ENCODE data around the gene BCAS3.
A peak's percentile ranks its signal among the peaks of the same experiment; 100 is the strongest.

The BCAS3 gene

GRCh38 chr17:60910415-60910814, 232.8 kb downstream of the BCAS3 start:
- Histone ChIP-seq H2AFZ (ENCODE audit: insufficient read depth, low read length, poor library complexity) (no peak overlapping the region), H3K18ac (ENCODE audit: low read length) (no peak overlapping the region), H3K4ac (ENCODE audit: low read depth, low read length) (no peak overlapping the region), H3K27ac (ENCODE audit: low read depth, low read length) (no peak overlapping the region), H3K79me2 (ENCODE audit: control insufficient read depth, insufficient read depth, low read length, poor library complexity) (no peaks in the 10 kb centered on the region), H3K9ac (ENCODE audit: low read length) (no peak overlapping the region), H3K4me1 (ENCODE audit: control insufficient read depth in 1 of 2, insufficient read depth in 2 of 2, low read length in 2 of 2) (no peaks in the 10 kb centered on the region), H4K8ac (ENCODE audit: low read depth, low read length) (no peak overlapping the region), H2AK5ac (ENCODE audit: low read length) (no peak overlapping the region), H3K4me2 (ENCODE audit: low read length) (no peak overlapping the region), H3K9me3 (ENCODE audit: insufficient read depth, low read depth, low read length) (no peaks in the 10 kb centered on the region), H3K23ac (ENCODE audit: low read length) (no peak overlapping the region), H4K12ac (ENCODE audit: low read depth, low read length) (no peak overlapping the region), H3K27me3 (ENCODE audit: insufficient read depth, low read length) (no peaks in the 10 kb centered on the region), H3K4me3 (ENCODE audit: low read depth, low read length) (no peak overlapping the region), H3K14ac (ENCODE audit: low read length) (no peak overlapping the region), H3K79me1 (ENCODE audit: low read length) (no peaks in the 10 kb centered on the region), H2BK120ac (ENCODE audit: insufficient read depth, low read length, poor library complexity) (no peak overlapping the region), H3K36me3 (ENCODE audit: control insufficient read depth in 1 of 2, insufficient read depth in 2 of 2, low read length in 2 of 2) (no peaks in the 10 kb centered on the region), H4K91ac (ENCODE audit: low read depth, low read length) (no peak overlapping the region), H2BK12ac (ENCODE audit: low read length) (no peak overlapping the region), H2BK5ac (ENCODE audit: low read depth, low read length, poor library complexity) (no peak overlapping the region)
- no CpG with 5 or more reads among the region's 6 CpGs for WGBS (ENCODE audit: extremely low coverage, insufficient coverage, insufficient read length)
- DNase-seq: peak; percentile 11 to 54

DNA sequence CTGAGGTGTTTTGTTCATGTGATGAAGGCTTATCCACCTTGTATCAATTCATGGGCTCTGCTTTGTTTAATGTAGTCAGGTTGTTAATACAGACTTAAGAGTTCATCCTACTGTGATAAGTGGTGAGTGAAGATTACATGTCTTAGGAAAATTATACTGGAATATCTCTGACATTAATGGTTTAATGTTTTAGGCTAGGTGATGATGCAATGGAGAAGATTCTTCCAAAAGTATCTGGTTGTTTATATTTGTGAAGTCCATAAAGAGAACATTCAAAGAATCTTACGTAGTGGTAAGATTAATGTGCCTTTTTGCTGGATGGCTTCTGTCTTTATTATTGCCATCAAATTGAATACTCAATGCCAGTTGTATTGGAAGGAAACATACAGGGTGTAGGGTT, 236.4 kb downstream of the BCAS3 start:
- Histone ChIP-seq H3K27ac (ENCODE audit: low read depth, low read length) (no peak overlapping the region), H3K9ac (ENCODE audit: low read length) (no peak overlapping the region), H4K91ac (ENCODE audit: low read depth, low read length) (no peak overlapping the region), H4K8ac (ENCODE audit: low read depth, low read length) (no peak overlapping the region), H2AK5ac (ENCODE audit: low read length) (no peak overlapping the region), H4K12ac (ENCODE audit: low read depth, low read length) (no peak overlapping the region), H3K79me1 (ENCODE audit: low read length) (no peaks in the 10 kb centered on the region), H3K4me2 (ENCODE audit: low read length) (no peak overlapping the region), H2BK120ac (ENCODE audit: insufficient read depth, low read length, poor library complexity) (no peak overlapping the region), H3K4me3 (ENCODE audit: low read depth, low read length) (no peak overlapping the region), H3K18ac (ENCODE audit: low read length) (no peak overlapping the region), H2AFZ (ENCODE audit: insufficient read depth, low read length, poor library complexity) (no peak overlapping the region), H3K4me1 (ENCODE audit: control insufficient read depth in 1 of 2, insufficient read depth in 2 of 2, low read length in 2 of 2) (no peaks in the 10 kb centered on the region), H2BK5ac (ENCODE audit: low read depth, low read length, poor library complexity) (no peak overlapping the region), H3K23ac (ENCODE audit: low read length) (no peak overlapping the region), H3K4ac (ENCODE audit: low read depth, low read length) (no peak overlapping the region), H3K14ac (ENCODE audit: low read length) (no peak overlapping the region), H3K9me3 (ENCODE audit: insufficient read depth, low read depth, low read length) (no peaks in the 10 kb centered on the region), H3K36me3 (ENCODE audit: control insufficient read depth in 1 of 2, insufficient read depth in 2 of 2, low read length in 2 of 2) (no peaks in the 10 kb centered on the region), H2BK12ac (ENCODE audit: low read length) (no peak overlapping the region), H3K27me3 (ENCODE audit: insufficient read depth, low read length) (no peaks in the 10 kb centered on the region), H3K79me2 (ENCODE audit: control insufficient read depth, insufficient read depth, low read length, poor library complexity) (no peaks in the 10 kb centered on the region)
- WGBS (ENCODE audit: extremely low coverage, insufficient coverage, insufficient read length): no CpG with 5 or more reads among the region's 1 CpG
- no peak for DNase-seq

GRCh38 chr17:60916043-60916442, 238.4 kb downstream of the BCAS3 start:
- H3K79me2 ChIP-seq (ENCODE audit: control insufficient read depth, insufficient read depth, low read length, poor library complexity): no peaks in the 10 kb centered on the region
- WGBS (ENCODE audit: extremely low coverage, insufficient coverage, insufficient read length): no CpG with 5 or more reads among the region's 1 CpG
- H3K14ac ChIP-seq (ENCODE audit: low read length): no peak overlapping the region

GRCh38 chr17:60920107-60920506, 242.5 kb downstream of the BCAS3 start:
- Histone ChIP-seq H2BK120ac (ENCODE audit: insufficient read depth, low read length, poor library complexity) (no peak overlapping the region), H3K14ac (ENCODE audit: low read length) (no peak overlapping the region), H3K9me3 (ENCODE audit: insufficient read depth, low read depth, low read length) (no peaks in the 10 kb centered on the region), H3K36me3 (ENCODE audit: control insufficient read depth in 1 of 2, insufficient read depth in 2 of 2, low read length in 2 of 2) (no peaks in the 10 kb centered on the region), H3K4ac (ENCODE audit: low read depth, low read length) (no peak overlapping the region), H4K8ac (ENCODE audit: low read depth, low read length) (no peak overlapping the region), H3K79me1 (ENCODE audit: low read length) (no peaks in the 10 kb centered on the region), H3K4me3 (ENCODE audit: low read depth, low read length) (no peak overlapping the region), H3K4me1 (ENCODE audit: control insufficient read depth in 1 of 2, insufficient read depth in 2 of 2, low read length in 2 of 2) (no peaks in the 10 kb centered on the region), H3K27ac (ENCODE audit: low read depth, low read length) (no peak overlapping the region), H3K18ac (ENCODE audit: low read length) (no peak overlapping the region), H2BK12ac (ENCODE audit: low read length) (no peak overlapping the region), H3K9ac (ENCODE audit: low read length) (no peak overlapping the region), H4K91ac (ENCODE audit: low read depth, low read length) (no peak overlapping the region), H2BK5ac (ENCODE audit: low read depth, low read length, poor library complexity) (no peak overlapping the region), H3K79me2 (ENCODE audit: control insufficient read depth, insufficient read depth, low read length, poor library complexity) (no peaks in the 10 kb centered on the region), H2AK5ac (ENCODE audit: low read length) (no peak overlapping the region), H3K4me2 (ENCODE audit: low read length) (no peak overlapping the region), H2AFZ (ENCODE audit: insufficient read depth, low read length, poor library complexity) (no peak overlapping the region), H4K12ac (ENCODE audit: low read depth, low read length) (no peak overlapping the region), H3K27me3 (ENCODE audit: insufficient read depth, low read length) (no peaks in the 10 kb centered on the region), H3K23ac (ENCODE audit: low read length) (no peak overlapping the region)
- no CpG with 5 or more reads among the region's 2 CpGs for WGBS (ENCODE audit: extremely low coverage, insufficient coverage, insufficient read length)
- no peak for DNase-seq

More at GRCh38 chr17:60916043-60916442, 238.4 kb downstream of the BCAS3 start:
- no peaks in the 10 kb centered on the region for H3K27me3 ChIP-seq (ENCODE audit: insufficient read depth, low read length)
- no peak overlapping the region for H3K18ac ChIP-seq (ENCODE audit: low read length)
- no peaks in the 10 kb centered on the region for H3K79me1 ChIP-seq (ENCODE audit: low read length)
- no peak overlapping the region for H3K4me3 ChIP-seq (ENCODE audit: low read depth, low read length)
- H3K4me2 ChIP-seq (ENCODE audit: low read length): no peak overlapping the region
- H2AK5ac ChIP-seq (ENCODE audit: low read length): no peak overlapping the region
- no peak overlapping the region for H3K27ac ChIP-seq (ENCODE audit: low read depth, low read length)
- no peaks in the 10 kb centered on the region for H3K36me3 ChIP-seq (ENCODE audit: control insufficient read depth in 1 of 2, insufficient read depth in 2 of 2, low read length in 2 of 2)
- DNase-seq: no peak
- H3K4me1 ChIP-seq (ENCODE audit: control insufficient read depth in 1 of 2, insufficient read depth in 2 of 2, low read length in 2 of 2): no peaks in the 10 kb centered on the region
- H2BK120ac ChIP-seq (ENCODE audit: insufficient read depth, low read length, poor library complexity): no peak overlapping the region
- H2AFZ ChIP-seq (ENCODE audit: insufficient read depth, low read length, poor library complexity): no peak overlapping the region
- no peak overlapping the region for H2BK5ac ChIP-seq (ENCODE audit: low read depth, low read length, poor library complexity)
- H4K91ac ChIP-seq (ENCODE audit: low read depth, low read length): no peak overlapping the region
- H3K23ac ChIP-seq (ENCODE audit: low read length): no peak overlapping the region
- H4K8ac ChIP-seq (ENCODE audit: low read depth, low read length): no peak overlapping the region
- H3K9me3 ChIP-seq (ENCODE audit: insufficient read depth, low read depth, low read length): no peaks in the 10 kb centered on the region
- H3K9ac ChIP-seq (ENCODE audit: low read length): no peak overlapping the region
- no peak overlapping the region for H3K4ac ChIP-seq (ENCODE audit: low read depth, low read length)
- no peak overlapping the region for H4K12ac ChIP-seq (ENCODE audit: low read depth, low read length)
- H2BK12ac ChIP-seq (ENCODE audit: low read length): no peak overlapping the region
